HepG2 (cell line): ENCODE data around the gene MB. TPM values are rescaled to one million over a fixed set of nuclear protein-coding genes. Genes with fewer than 3 reads are reported as not detected.

Experiments used
- ATAC-seq: fragments of 200-7000 bp; cut with Tn5 transposase; 3 replicates; pipeline ENCODE4 v1.9.1; 2020; ENCODE audit warnings: mild to moderate bottlenecking, moderate library complexity
- BruUV-seq: library from RNA; stranded (reverse); fragments of 400-500 nt; replicated peaks from 2 replicates; lab custom pipeline; 2021; lab: Mats Ljungman, UMichigan
- CTCF ChIA-PET: fragments of 300-600 bp; formaldehyde crosslinking; extraction: SDS; loops from one replicate; lab custom pipeline; 2021; ENCODE audit warnings: low total read pairs, inconsistent platforms, low intra/inter-chr PET ratio; lab: Yijun Ruan, JAX
- POLR2A ChIA-PET: fragments of 350-600 bp; sonication (Branson Sonifier 250); formaldehyde crosslinking; loops from one replicate; lab custom pipeline; 2020; ENCODE audit warnings: antibody characterized with exemption, inconsistent platforms; lab: Yijun Ruan, JAX
- DNase-seq: peaks from one replicate; pipeline ENCODE4 v3.0.0-alpha.2; 2015; ENCODE audit warnings: low spot score
- FAIRE-seq: peaks from 3 replicates; lab custom pipeline; 2011; peaks lifted over from hg19 to GRCh38; lab: Jason Lieb, UNC
- H2AFZ ChIP-seq: one replicate; pipeline ENCODE4 v1.6.1; 2011; ENCODE audit warnings: low read length, inconsistent platforms
- H3K27ac ChIP-seq: fragments of 300-600 bp; 3 replicates; pipeline ENCODE4 v1.8.0; 2011; ENCODE audit warnings: mixed run types, mild to moderate bottlenecking, mixed read lengths, low read length, inconsistent platforms; ENCODE audit not compliant: insufficient read depth; ENCODE audit errors: extremely low read length
- H3K27me3 ChIP-seq, 2 experiments: fragments of 200-600 bp in 1 of 2; 2 replicates in 1 of 2; 3 replicates in 1 of 2; pipeline versions ENCODE4 v1.6.0 to v1.8.0; 2011; ENCODE audit warnings: low read length in 2 of 2, mild to moderate bottlenecking in 2 of 2, moderate library complexity in 2 of 2, inconsistent platforms in 1 of 2; ENCODE audit not compliant: insufficient read depth in 2 of 2, control insufficient read depth in 1 of 2
- H3K36me3 ChIP-seq, 2 experiments: fragments of 200-600 bp in 1 of 2; replicated peaks in 1 of 2; 2 replicates in 1 of 2; 3 replicates in 1 of 2; pipeline versions ENCODE4 v1.5.1 to v1.8.0; 2011; ENCODE audit warnings: low read length in 2 of 2, inconsistent platforms in 1 of 2; ENCODE audit not compliant: insufficient read depth in 2 of 2, control insufficient read depth in 1 of 2
- H3K4me1 ChIP-seq: 2 replicates; pipeline ENCODE4 v1.5.1; 2012; ENCODE audit warnings: low read length, inconsistent platforms; ENCODE audit not compliant: insufficient read depth
- H3K4me2 ChIP-seq: 2 replicates; pipeline ENCODE4 v1.6.0; 2011; ENCODE audit warnings: low read depth, low read length, inconsistent platforms
- H3K4me3 ChIP-seq, 3 experiments: fragments of 200-600 bp in 1 of 3; sonication (generic), shearing (Covaris generic) in 1 of 3; replicated peaks in 1 of 3; 2 replicates each; pipeline ENCODE4 v1.5.1; 2011 to 2016; ENCODE audit warnings: low read length in 3 of 3, inconsistent platforms in 2 of 3, low read depth in 2 of 3, mild to moderate bottlenecking in 2 of 3, control low read depth in 1 of 3, mixed read lengths in 1 of 3; ENCODE audit not compliant: insufficient read depth in 1 of 3
- H3K79me2 ChIP-seq: one replicate; pipeline ENCODE4 v1.6.1; 2011; ENCODE audit warnings: low read length, inconsistent platforms; ENCODE audit not compliant: insufficient read depth
- H3K9ac ChIP-seq: 2 replicates; pipeline ENCODE4 v1.6.0; 2011; ENCODE audit warnings: mild to moderate bottlenecking, low read depth, low read length, inconsistent platforms; ENCODE audit not compliant: insufficient read depth
- H3K9me3 ChIP-seq: 2 replicates; pipeline ENCODE4 v1.5.1; 2012; ENCODE audit warnings: mild to moderate bottlenecking, low read length
- H4K20me1 ChIP-seq: 2 replicates; pipeline ENCODE4 v1.6.0; 2011; ENCODE audit warnings: inconsistent platforms, mild to moderate bottlenecking, low read length, moderate library complexity; ENCODE audit not compliant: insufficient read depth
- CAMTA2 ChIP-seq: sonication (generic); formaldehyde crosslinking; IDR thresholded peaks from 2 replicates; pipeline ENCODE4 v1.4.0; 2020; ENCODE audit warnings: mild to moderate bottlenecking, missing genetic modification reagents, borderline replicate concordance
- FOXJ3 ChIP-seq: sonication (generic); formaldehyde crosslinking; IDR thresholded peaks from 2 replicates; pipeline ENCODE4 v1.4.0; 2020; ENCODE audit warnings: missing genetic modification reagents, mild to moderate bottlenecking, borderline replicate concordance
- HMG20A ChIP-seq: IDR thresholded peaks from 2 replicates; pipeline ENCODE4 v1.6.1; 2016; ENCODE audit warnings: borderline replicate concordance
- HOXA3 ChIP-seq: sonication (generic); formaldehyde crosslinking; IDR thresholded peaks from 2 replicates; pipeline ENCODE4 v1.5.0; 2020; ENCODE audit warnings: missing genetic modification reagents
- KAT8 ChIP-seq: IDR thresholded peaks from 2 replicates; pipeline ENCODE4 v1.6.1; 2016; ENCODE audit warnings: missing genetic modification reagents, missing compliant biosample characterization
- MIER2 ChIP-seq: IDR thresholded peaks from 2 replicates; pipeline ENCODE4 v1.6.1; 2016; ENCODE audit warnings: missing biosample characterization, missing genetic modification reagents
- MTERF4 ChIP-seq: sonication (generic); formaldehyde crosslinking; IDR thresholded peaks from 2 replicates; pipeline ENCODE4 v1.8.0; 2023; ENCODE audit warnings: mild to moderate bottlenecking, missing genetic modification reagents
- PBX2 ChIP-seq: IDR thresholded peaks from 2 replicates; pipeline ENCODE4 v1.6.1; 2016; ENCODE audit warnings: control low read depth
- PITX1 ChIP-seq: sonication (generic); formaldehyde crosslinking; IDR thresholded peaks from 2 replicates; pipeline ENCODE4 v1.5.1; 2020; ENCODE audit warnings: mild to moderate bottlenecking, missing genetic modification reagents
- RNF2 ChIP-seq: fragments of 450-650 bp; conservative IDR thresholded peaks from 2 replicates; pipeline ENCODE4 v1.6.1; 2016; ENCODE audit warnings: low read depth
- SAP130 ChIP-seq: IDR thresholded peaks from 2 replicates; pipeline ENCODE4 v1.6.1; 2016; ENCODE audit warnings: low read depth
- ZMYM3 ChIP-seq: sonication (generic); formaldehyde crosslinking; IDR thresholded peaks from 2 replicates; pipeline ENCODE4 v1.5.1; 2020; ENCODE audit warnings: mild to moderate bottlenecking, missing genetic modification reagents
- ZNF781 ChIP-seq: sonication (generic); formaldehyde crosslinking; IDR thresholded peaks from 2 replicates; pipeline ENCODE4 v1.5.1; 2020; ENCODE audit warnings: borderline replicate concordance, mild to moderate bottlenecking, missing genetic modification reagents; ENCODE audit errors: not compliant biosample characterization
- ZNF83 ChIP-seq: sonication (generic); formaldehyde crosslinking; IDR thresholded peaks from 2 replicates; pipeline ENCODE4 v1.4.0; 2020; ENCODE audit warnings: missing genetic modification reagents, mild to moderate bottlenecking, borderline replicate concordance
- ZSCAN30 ChIP-seq: sonication (generic); formaldehyde crosslinking; IDR thresholded peaks from 2 replicates; pipeline ENCODE4 v1.5.0; 2020; ENCODE audit warnings: mild to moderate bottlenecking, missing genetic modification reagents
- WGBS: methylation state at CpG from one replicate; pipeline ENCODE4 v1.1.6; 2017; ENCODE audit warnings: low lambda C conversion rate; 5-methylcytosine and 5-hydroxymethylcytosine counted together
- in situ Hi-C: cut with HindIII; loops from 2 replicates; pipeline ENCODE4 v1.10.0; 2017; ENCODE audit warnings: low pct_unique_long_range_greater_than_20kb; ENCODE audit not compliant: extremely low pct_ligation_motif_present
- intact Hi-C: fragments of 100-400 bp; cut with micrococcal nuclease; formaldehyde crosslinking; loops from one replicate; pipeline ENCODE4 v1.10.0; 2022; ENCODE audit not compliant: unreplicated experiment
- polyA plus RNA-seq, 8 experiments: library from polyadenylated mRNA; depleted of rRNA in 3 of 8; stranded (reverse) in 7 of 8; unstranded in 1 of 8; fragments of >200 nt; fragmentation: Illumina TruSeq in 4 of 8; extraction: Trizol in 4 of 8; gene quantifications; 2 replicates each; pipeline versions ENCODE4 v1.2.1 to v1.2.3, GENCODE V29; 2011 to 2016; ENCODE audit warnings: low read depth in 4 of 8, missing spikeins in 1 of 8, mixed read lengths in 1 of 8; ENCODE audit not compliant: insufficient read depth in 1 of 8
- total RNA-seq, 5 experiments: library from RNA; depleted of rRNA; stranded (reverse); fragments of >200 nt; fragmentation: Illumina TruSeq; extraction: Trizol; gene quantifications; 2 replicates each; pipeline ENCODE4 v1.2.3, GENCODE V29; 2016; ENCODE audit warnings: low read depth in 1 of 5
- TF ChIP-seq, protein P1 (sequence below): sonication (generic); formaldehyde crosslinking; IDR thresholded peaks from 2 replicates; pipeline ENCODE4 v1.5.0; 2020; ENCODE audit warnings: missing genetic modification reagents

The MB gene
- total and polyA plus RNA-seq, 2 of the 13 experiments (the other 11 are each of a cell fraction or from before 2014, with no cell fraction given) = 0.07 TPM; not detected in 1

GRCh38 chr22:35625763-35626432 is 8.8 kb upstream of the MB start:
- H2AFZ ChIP-seq = no peak overlapping the region
- no peak for ATAC-seq
- BruUV-seq = no TSS peak
- H3K27me3 ChIP-seq = peaks cover 0 to 18% of the 10 kb centered on the region in 2 experiments; a peak in 2 of 5 replicates
- H3K9me3 ChIP-seq = no peaks in the 10 kb centered on the region
- ChIA-PET CTCF (interaction anchor here (2.2 kb wide), 1 partner anchor 114 kb away, joined by 5 read pairs; no protein-coding TSS in a partner anchor), POLR2A (no interaction called here)
- TF ChIP-seq, protein P1, sequence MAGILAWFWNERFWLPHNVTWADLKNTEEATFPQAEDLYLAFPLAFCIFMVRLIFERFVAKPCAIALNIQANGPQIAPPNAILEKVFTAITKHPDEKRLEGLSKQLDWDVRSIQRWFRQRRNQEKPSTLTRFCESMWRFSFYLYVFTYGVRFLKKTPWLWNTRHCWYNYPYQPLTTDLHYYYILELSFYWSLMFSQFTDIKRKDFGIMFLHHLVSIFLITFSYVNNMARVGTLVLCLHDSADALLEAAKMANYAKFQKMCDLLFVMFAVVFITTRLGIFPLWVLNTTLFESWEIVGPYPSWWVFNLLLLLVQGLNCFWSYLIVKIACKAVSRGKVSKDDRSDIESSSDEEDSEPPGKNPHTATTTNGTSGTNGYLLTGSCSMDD (CRISPR knock-in tag) = no peak
- 0 out of 2 replicates have a peak, but pooled peaks have one; percentile 11 for TF ChIP-seq ZMYM3
- no peak overlapping the region for H3K27ac ChIP-seq
- no peak overlapping the region for H3K4me2 ChIP-seq
- peaks cover 24% of the 10 kb centered on the region for H3K4me1 ChIP-seq
- WGBS = 27% methylated on average over 10 of the region's 10 CpGs
- no peak overlapping the region for H3K9ac ChIP-seq
- H3K36me3 ChIP-seq = no peaks in the 10 kb centered on the region
- intact Hi-C loops (loop anchor here (5.0 kb wide), 2 partner anchors 296 to 501 kb away; no protein-coding TSS in a partner anchor), in situ Hi-C loops (loop anchor here (5.0 to 10.0 kb wide), 3 partner anchors 61 to 496 kb away; no protein-coding TSS in a partner anchor)
- H4K20me1 ChIP-seq = no peaks in the 10 kb centered on the region
- FAIRE-seq = no peak
- no peaks in the 10 kb centered on the region for H3K79me2 ChIP-seq
- H3K4me3 ChIP-seq = no peak overlapping the region
- no peak for DNase-seq

DNA sequence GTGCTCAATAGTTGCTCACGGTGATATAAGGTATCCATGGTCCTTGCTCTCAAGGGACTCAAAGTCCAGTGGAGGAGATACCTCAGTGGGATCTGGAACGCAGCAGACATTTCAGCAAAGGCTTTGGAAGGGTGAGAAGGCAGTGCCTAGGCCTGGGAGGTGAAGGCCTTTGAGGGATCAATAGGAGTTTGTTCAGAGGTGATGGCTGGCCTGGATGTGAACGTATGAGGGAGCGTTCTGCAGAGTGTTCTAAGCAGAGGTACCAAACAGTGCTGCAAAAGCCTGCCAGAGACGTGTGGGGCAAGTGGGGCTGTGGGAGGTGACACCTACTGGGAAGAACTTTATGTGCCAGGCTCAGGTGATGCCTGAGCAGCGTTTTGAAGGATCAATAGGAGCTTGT is 7.4 kb upstream of the MB start:
- intact Hi-C loops (loop anchor here (5.0 kb wide), 1 partner anchor 192 kb away; no protein-coding TSS in a partner anchor), in situ Hi-C loops (loop anchor here (10.0 kb wide), 1 partner anchor 60 kb away; no protein-coding TSS in a partner anchor)
- DNase-seq (no peak), FAIRE-seq (no peak), ATAC-seq (no peak)
- Histone ChIP-seq H3K4me3 (no peak overlapping the region), H4K20me1 (no peaks in the 10 kb centered on the region), H3K27ac (no peak overlapping the region), H3K9me3 (no peaks in the 10 kb centered on the region), H3K9ac (no peak overlapping the region), H3K36me3 (no peaks in the 10 kb centered on the region), H3K27me3 (peaks cover 0 to 25% of the 10 kb centered on the region in 2 experiments; a peak in 2 of 5 replicates), H3K4me2 (no peak overlapping the region), H3K4me1 (peaks cover 24% of the 10 kb centered on the region), H2AFZ (no peak overlapping the region), H3K79me2 (no peaks in the 10 kb centered on the region)
- WGBS = 29% methylated on average over 6 of the region's 6 CpGs
- BruUV-seq = no TSS peak
- POLR2A ChIA-PET = no interaction called here
- CTCF ChIA-PET = interaction anchor here (1.4 kb wide), 1 partner anchor 193 kb away, joined by 8 read pairs; no protein-coding TSS in a partner anchor
- no peak for TF ChIP-seq SAP130 (CRISPR knock-in tag)
- no peak for TF ChIP-seq PBX2 (CRISPR knock-in tag)
- no peak for TF ChIP-seq KAT8 (CRISPR knock-in tag)
- TF ChIP-seq FOXJ3 (CRISPR knock-in tag) = no peak
- no peak for TF ChIP-seq HMG20A
- no peak for TF ChIP-seq CAMTA2 (CRISPR knock-in tag)
- TF ChIP-seq ZNF83 (CRISPR knock-in tag) = no peak
- TF ChIP-seq MTERF4 = no peak
- no peak for TF ChIP-seq RNF2
- no peak for TF ChIP-seq PITX1
- no peak for TF ChIP-seq ZSCAN30
- no peak for TF ChIP-seq HOXA3 (CRISPR knock-in tag)
- no peak for TF ChIP-seq MIER2
- no peak for TF ChIP-seq ZNF781
